CD1c-positive myeloid dendritic cell (primary cell): ENCODE results near the gene APOF.
"Not testable (repeated sequence)": the region's sequence is repeated elsewhere in the genome, so short reads cannot be mapped to it uniquely, and the experiment has no call there.

Experiments used
- DNase-seq: peaks from one replicate; pipeline ENCODE4 v3.0.0-alpha.2; 2016; ENCODE audit errors: extremely low spot score

APOF gene

GRCh38 chr12:56332512-56333196, 30.0 kb downstream of the APOF start:
- no peak for DNase-seq

- DNase-seq, result no peak
Observed at GRCh38 chr12:56330936-56331490, 31.6 kb downstream of the APOF start.

GRCh38 chr12:56326533-56326932, 36.1 kb downstream of the APOF start:
- DNase-seq, result no peak

GRCh38 chr12:56326126-56326525, 36.5 kb downstream of the APOF start:
- DNase-seq, result no peak

GRCh38 chr12:56324206-56324605, 38.5 kb downstream of the APOF start:
- DNase-seq, result no peak

- DNase-seq, result not testable (repeated sequence)
Observed at GRCh38 chr12:56321610-56322009, 41.0 kb downstream of the APOF start.

DNA sequence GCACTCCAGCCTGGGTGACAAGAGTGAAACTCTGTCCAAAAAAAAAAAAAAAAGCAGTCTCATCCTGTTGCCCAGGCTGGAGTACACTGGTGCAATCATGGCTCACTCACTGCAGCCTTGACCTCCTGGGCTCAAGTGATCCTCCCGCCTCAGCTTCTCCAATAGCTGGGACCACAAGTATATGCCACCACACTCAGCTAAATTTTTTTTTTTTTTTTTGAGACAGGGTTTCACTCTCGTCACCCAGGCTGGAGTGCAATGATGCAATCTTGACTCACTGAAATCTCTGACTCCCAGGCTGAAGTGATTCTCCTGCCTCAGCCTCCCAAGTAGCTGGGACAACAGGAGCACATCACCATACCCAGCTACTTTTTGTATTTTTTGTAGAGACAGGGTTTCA, 41.6 kb downstream of the APOF start:
- peak; percentile 38 for DNase-seq

GRCh38 chr12:56317675-56318074, 45.0 kb downstream of the APOF start:
- no peak for DNase-seq

DNA sequence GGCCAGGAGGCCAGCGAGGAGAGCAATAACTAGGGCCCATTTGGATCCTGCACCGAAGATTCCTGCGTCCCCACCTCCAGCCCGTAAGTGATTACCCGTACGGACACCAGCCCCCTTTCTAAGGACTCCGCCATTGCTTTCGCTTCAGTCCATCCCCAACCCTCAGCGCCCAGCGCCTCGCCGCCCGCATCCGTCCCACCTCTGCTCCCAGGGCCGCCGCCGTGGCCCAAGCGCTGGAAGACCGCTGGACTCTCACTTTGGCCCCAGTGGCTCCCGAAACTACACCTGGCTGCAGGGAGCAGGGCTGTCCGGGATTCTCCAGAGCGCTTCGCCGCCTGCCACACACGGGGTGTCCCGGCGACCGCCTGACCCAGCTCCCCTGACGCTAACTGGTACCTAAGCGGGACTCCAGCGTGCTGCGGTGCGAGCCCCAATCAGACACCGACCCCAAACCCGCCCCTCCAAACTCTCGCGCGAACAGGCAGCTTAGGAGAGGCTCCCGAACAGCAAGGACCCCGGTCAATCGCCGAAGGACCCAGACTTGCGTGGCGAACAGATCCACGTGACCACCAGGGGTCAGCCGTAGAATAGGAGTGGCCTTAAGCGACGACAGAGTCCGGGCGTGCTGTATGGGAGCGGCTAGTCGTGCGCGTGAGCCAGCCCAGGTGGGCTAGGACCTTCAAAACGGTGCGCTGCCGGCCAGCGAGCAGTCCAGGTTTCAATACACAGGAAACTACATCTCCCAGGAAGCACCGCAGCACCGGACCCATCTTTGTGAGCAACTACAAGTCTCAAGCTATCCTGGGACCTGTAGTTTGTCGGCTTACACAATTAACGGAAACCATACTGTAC, 46.8 kb downstream of the APOF start, which contains the start of gene CNPY2:
Gene CNPY2 (minus strand): TSS at position 367 of the 852 bp plus-strand sequence. CDS start 771 bp downstream, outside the sequence.
- peak; percentile 96 for DNase-seq

- DNase-seq, result no peak
Observed at GRCh38 chr12:56315249-56315621, 47.4 kb downstream of the APOF start.

DNA sequence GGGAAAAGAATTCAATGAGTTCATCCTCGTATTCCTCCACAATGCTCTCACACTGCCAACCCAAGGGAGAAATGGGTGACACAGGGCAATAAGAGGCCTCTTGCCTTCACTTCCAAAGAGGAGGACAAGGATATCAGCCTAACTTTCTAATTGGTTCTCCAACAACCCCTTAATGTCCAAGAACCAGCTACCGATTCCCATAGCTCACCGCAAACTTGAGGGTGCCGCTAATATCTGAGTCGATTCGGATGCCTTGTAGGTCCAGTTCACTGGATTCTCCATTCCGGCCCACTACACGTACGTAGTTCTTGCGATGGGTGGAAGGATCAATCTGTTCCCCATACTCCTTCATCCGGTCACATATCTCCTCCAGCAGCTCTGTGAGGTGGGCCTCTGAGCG, 51.7 kb downstream of the APOF start:
- DNase-seq, result no peak
